ENCODE results near the gene MED13. TPM values are rescaled to one million over a fixed set of nuclear protein-coding genes. Genes with fewer than 3 reads are reported as not detected.
"Not testable (repeated sequence)": the region's sequence is repeated elsewhere in the genome, so short reads cannot be mapped to it uniquely, and the experiment has no call there.

MED13 gene
- polyA plus RNA-seq, 1 donor (not counting 4 experiments of a cell fraction or from before 2014, with no cell fraction given), result 21.4 TPM

GRCh38 chr17:61927208-61928100 is 137.6 kb downstream of the MED13 start, which contains the start of gene INTS2:
Gene INTS2, minus strand, starts transcription at chr17:61927982. Its CDS starts 1,338 bp downstream, at chr17:61926644.
- Histone ChIP-seq H4K20me1 (ENCODE audit: control insufficient read depth, extremely low read depth, insufficient read depth, low read length) (no peaks in the 10 kb centered on the region), H3K79me2 (ENCODE audit: control insufficient read depth, insufficient read depth, low read length) (peaks cover 13% of the 10 kb centered on the region), H3K27me3 (ENCODE audit: control insufficient read depth, extremely low read depth, insufficient read depth, low read length) (no peaks in the 10 kb centered on the region), H3K36me3 (ENCODE audit: control insufficient read depth in 2 of 2, extremely low read depth in 1 of 2, insufficient read depth in 2 of 2, low read length in 2 of 2) (peaks cover 0 to 2% of the 10 kb centered on the region in 2 experiments), H3K4me2 (ENCODE audit: control insufficient read depth, extremely low read depth, insufficient read depth, low read depth, low read length) (peak within 1 kb of the TSS; percentile 94), H3K9ac (ENCODE audit: control insufficient read depth, extremely low read depth, insufficient read depth, low read length) (peak within 1 kb of the TSS; percentile 97), H3K4me1 (ENCODE audit: control insufficient read depth, extremely low read depth, insufficient read depth, low read length) (peaks cover 10% of the 10 kb centered on the region), H3K9me3 (ENCODE audit: control insufficient read depth, low read depth, low read length) (no peaks in the 10 kb centered on the region), H3K27ac (ENCODE audit: control insufficient read depth, insufficient read depth, low read length) (peak within 1 kb of the TSS; percentile 93), H3K9me1 (ENCODE audit: control insufficient read depth, extremely low read depth, insufficient read depth, low read length) (no peaks in the 10 kb centered on the region), H3K4me3 (ENCODE audit: control insufficient read depth in 2 of 3, extremely low read depth in 1 of 3, insufficient read depth in 2 of 3, low read depth in 1 of 3, low read length in 3 of 3) (peak within 1 kb of the TSS; percentile 62 to 89 (median 85)), H2AFZ (ENCODE audit: control insufficient read depth, low read length) (peak within 1 kb of the TSS; percentile 98)
- dilution Hi-C loops (cut with MboI; ENCODE audit: extremely low pct_ligation_motif_present, low sequenced_read_pairs), result no loop called here
- FAIRE-seq, result peak; percentile 52
- peak; percentile 44 for DNase-seq (ENCODE audit: low read depth, low spot score)
- no peak for TF ChIP-seq EZH2 (IDR thresholded peaks at IDR 0.05; ENCODE audit: low read length)
- no peak for TF ChIP-seq CTCF (optimal IDR thresholded peaks at IDR 0.05 in 1 of 3, IDR thresholded peaks at IDR 0.05 in 1 of 3, conservative IDR thresholded peaks at IDR 0.05 in 1 of 3; ENCODE audit: extremely low read depth in 1 of 3, insufficient read depth in 2 of 3, low read length in 3 of 3)

GRCh38 chr17:61926826-61927207 is 138.3 kb downstream of the MED13 start:
- H3K9ac ChIP-seq (ENCODE audit: control insufficient read depth, extremely low read depth, insufficient read depth, low read length), result peak overlapping the region; percentile 97
- H3K4me3 ChIP-seq (ENCODE audit: control insufficient read depth in 2 of 3, extremely low read depth in 1 of 3, insufficient read depth in 2 of 3, low read depth in 1 of 3, low read length in 3 of 3), result peak overlapping the region; percentile 62 to 89 (median 85)
- peak overlapping the region; percentile 94 for H3K4me2 ChIP-seq (ENCODE audit: control insufficient read depth, extremely low read depth, insufficient read depth, low read depth, low read length)
- H2AFZ ChIP-seq (ENCODE audit: control insufficient read depth, low read length), result peak overlapping the region; percentile 98
- peaks cover 13% of the 10 kb centered on the region for H3K79me2 ChIP-seq (ENCODE audit: control insufficient read depth, insufficient read depth, low read length)
- no peaks in the 10 kb centered on the region for H4K20me1 ChIP-seq (ENCODE audit: control insufficient read depth, extremely low read depth, insufficient read depth, low read length)
- peak overlapping the region; percentile 93 for H3K27ac ChIP-seq (ENCODE audit: control insufficient read depth, insufficient read depth, low read length)
- dilution Hi-C loops (cut with MboI; ENCODE audit: extremely low pct_ligation_motif_present, low sequenced_read_pairs), result no loop called here
- H3K36me3 ChIP-seq (ENCODE audit: control insufficient read depth in 2 of 2, extremely low read depth in 1 of 2, insufficient read depth in 2 of 2, low read length in 2 of 2), result peaks cover 0 to 2% of the 10 kb centered on the region in 2 experiments
- no peaks in the 10 kb centered on the region for H3K9me1 ChIP-seq (ENCODE audit: control insufficient read depth, extremely low read depth, insufficient read depth, low read length)
- H3K9me3 ChIP-seq (ENCODE audit: control insufficient read depth, low read depth, low read length), result no peaks in the 10 kb centered on the region
- FAIRE-seq (no peak), DNase-seq (ENCODE audit: low read depth, low spot score) (no peak)
- no peaks in the 10 kb centered on the region for H3K27me3 ChIP-seq (ENCODE audit: control insufficient read depth, extremely low read depth, insufficient read depth, low read length)
- peaks cover 10% of the 10 kb centered on the region for H3K4me1 ChIP-seq (ENCODE audit: control insufficient read depth, extremely low read depth, insufficient read depth, low read length)
- TF ChIP-seq CTCF (optimal IDR thresholded peaks at IDR 0.05 in 1 of 3, IDR thresholded peaks at IDR 0.05 in 1 of 3, conservative IDR thresholded peaks at IDR 0.05 in 1 of 3; ENCODE audit: extremely low read depth in 1 of 3, insufficient read depth in 2 of 3, low read length in 3 of 3) (no peak), EZH2 (IDR thresholded peaks at IDR 0.05; ENCODE audit: low read length) (no peak)

- H3K27me3 ChIP-seq (ENCODE audit: control insufficient read depth, extremely low read depth, insufficient read depth, low read length); H4K20me1 ChIP-seq (ENCODE audit: control insufficient read depth, extremely low read depth, insufficient read depth, low read length); H3K4me1 ChIP-seq (ENCODE audit: control insufficient read depth, extremely low read depth, insufficient read depth, low read length); H3K79me2 ChIP-seq (ENCODE audit: control insufficient read depth, insufficient read depth, low read length); H2AFZ ChIP-seq (ENCODE audit: control insufficient read depth, low read length); H3K27ac ChIP-seq (ENCODE audit: control insufficient read depth, insufficient read depth, low read length); H3K9me3 ChIP-seq (ENCODE audit: control insufficient read depth, low read depth, low read length); DNase-seq (ENCODE audit: low read depth, low spot score); H3K4me3 ChIP-seq (ENCODE audit: control insufficient read depth in 2 of 3, extremely low read depth in 1 of 3, insufficient read depth in 2 of 3, low read depth in 1 of 3, low read length in 3 of 3); dilution Hi-C loops (cut with MboI; ENCODE audit: extremely low pct_ligation_motif_present, low sequenced_read_pairs); H3K36me3 ChIP-seq (ENCODE audit: control insufficient read depth in 2 of 2, extremely low read depth in 1 of 2, insufficient read depth in 2 of 2, low read length in 2 of 2); H3K9me1 ChIP-seq (ENCODE audit: control insufficient read depth, extremely low read depth, insufficient read depth, low read length); FAIRE-seq; H3K4me2 ChIP-seq (ENCODE audit: control insufficient read depth, extremely low read depth, insufficient read depth, low read depth, low read length); H3K9ac ChIP-seq (ENCODE audit: control insufficient read depth, extremely low read depth, insufficient read depth, low read length): not testable (repeated sequence)
These were observed 149.9 kb downstream of the MED13 start for GRCh38 chr17:61915162-61915561.

Measured in keratinocyte (primary cell).